A673 (cell line): ENCODE data around the gene ANKRD40. TPM values are rescaled to one million over a fixed set of nuclear protein-coding genes. Genes with fewer than 3 reads are reported as not detected.

Experiments used
- BruUV-seq: library from RNA; stranded (reverse); fragments of 400-500 nt; replicated peaks from 2 replicates; lab custom pipeline; 2021; lab: Mats Ljungman, UMichigan
- CTCF ChIA-PET: fragments of 300-600 bp; sonication (Branson Sonifier 250); formaldehyde crosslinking; loops from one replicate; lab custom pipeline; 2022; ENCODE audit warnings: antibody characterized with exemption; lab: Charles Lee
- POLR2A ChIA-PET: fragments of 300-600 bp; sonication (Branson Sonifier 250); formaldehyde crosslinking; loops from one replicate; lab custom pipeline; 2022; ENCODE audit warnings: antibody characterized with exemption; ENCODE audit not compliant: low non-redundant PET; lab: Charles Lee
- DNase-seq: peaks from one replicate; pipeline ENCODE4 v3.0.0-alpha.2; 2015; ENCODE audit warnings: low spot score
- H3K27ac ChIP-seq: fragments of 200-600 bp; sonication (generic); 2 replicates; pipeline ENCODE4 v1.5.1; 2016; ENCODE audit warnings: mixed run types, low read depth, mild to moderate bottlenecking, mixed read lengths, antibody characterized with exemption, low read length; ENCODE audit not compliant: poor library complexity, severe bottlenecking
- H3K27me3 ChIP-seq: fragments of 200-600 bp; sonication (generic); replicated peaks from 2 replicates; pipeline ENCODE4 v1.6.1; 2017; ENCODE audit warnings: mixed run types, low read depth, mild to moderate bottlenecking, mixed read lengths, antibody characterized with exemption, low read length; ENCODE audit not compliant: insufficient read depth, poor library complexity
- H3K36me3 ChIP-seq: fragments of 200-600 bp; sonication (generic); 2 replicates; pipeline ENCODE4 v1.6.1; 2016; ENCODE audit warnings: mixed run types, mild to moderate bottlenecking, mixed read lengths, antibody characterized with exemption, low read length; ENCODE audit not compliant: insufficient read depth, poor library complexity, severe bottlenecking
- H3K4me1 ChIP-seq: fragments of 200-600 bp; sonication (generic); 2 replicates; pipeline ENCODE4 v1.6.1; 2017; ENCODE audit warnings: mixed run types, mild to moderate bottlenecking, mixed read lengths, antibody characterized with exemption, low read length; ENCODE audit not compliant: insufficient read depth, poor library complexity, severe bottlenecking
- H3K4me3 ChIP-seq: fragments of 200-600 bp; sonication (generic); 2 replicates; pipeline ENCODE4 v1.5.1; 2016; ENCODE audit warnings: low read depth, mixed run types, mild to moderate bottlenecking, mixed read lengths, low read length; ENCODE audit not compliant: poor library complexity, severe bottlenecking
- H3K9me3 ChIP-seq: fragments of 200-600 bp; sonication (generic); 2 replicates; pipeline ENCODE4 v1.6.1; 2016; ENCODE audit warnings: mixed run types, low read depth, mild to moderate bottlenecking, mixed read lengths, antibody characterized with exemption, low read length; ENCODE audit not compliant: poor library complexity, severe bottlenecking
- EZH2 ChIP-seq: fragments of 200-600 bp; sonication (generic); IDR thresholded peaks from 2 replicates; pipeline ENCODE4 v1.6.1; 2017; ENCODE audit warnings: borderline replicate concordance, low read depth, mild to moderate bottlenecking, mixed read lengths, antibody characterized with exemption, low read length; ENCODE audit not compliant: poor library complexity, severe bottlenecking
- intact Hi-C: fragments of 100-400 bp; cut with micrococcal nuclease; formaldehyde crosslinking; loops from one replicate; pipeline ENCODE4 v1.10.0; 2022; ENCODE audit not compliant: unreplicated experiment
- total RNA-seq: library from RNA; stranded (reverse); gene quantifications from 2 replicates; pipeline ENCODE4 v1.2.3, GENCODE V29; 2021
- TF ChIP-seq, protein P1 (sequence below): fragments of 300-800, 200-600 bp; sonication (generic); conservative IDR thresholded peaks from 2 replicates; pipeline ENCODE4 v1.5.1; 2017; ENCODE audit warnings: low read depth, mild to moderate bottlenecking, antibody characterized with exemption, low read length, moderate library complexity, mixed read lengths

ANKRD40 gene
- total RNA-seq, 1 experiment from 2014 or later = 54.2 TPM

DNA sequence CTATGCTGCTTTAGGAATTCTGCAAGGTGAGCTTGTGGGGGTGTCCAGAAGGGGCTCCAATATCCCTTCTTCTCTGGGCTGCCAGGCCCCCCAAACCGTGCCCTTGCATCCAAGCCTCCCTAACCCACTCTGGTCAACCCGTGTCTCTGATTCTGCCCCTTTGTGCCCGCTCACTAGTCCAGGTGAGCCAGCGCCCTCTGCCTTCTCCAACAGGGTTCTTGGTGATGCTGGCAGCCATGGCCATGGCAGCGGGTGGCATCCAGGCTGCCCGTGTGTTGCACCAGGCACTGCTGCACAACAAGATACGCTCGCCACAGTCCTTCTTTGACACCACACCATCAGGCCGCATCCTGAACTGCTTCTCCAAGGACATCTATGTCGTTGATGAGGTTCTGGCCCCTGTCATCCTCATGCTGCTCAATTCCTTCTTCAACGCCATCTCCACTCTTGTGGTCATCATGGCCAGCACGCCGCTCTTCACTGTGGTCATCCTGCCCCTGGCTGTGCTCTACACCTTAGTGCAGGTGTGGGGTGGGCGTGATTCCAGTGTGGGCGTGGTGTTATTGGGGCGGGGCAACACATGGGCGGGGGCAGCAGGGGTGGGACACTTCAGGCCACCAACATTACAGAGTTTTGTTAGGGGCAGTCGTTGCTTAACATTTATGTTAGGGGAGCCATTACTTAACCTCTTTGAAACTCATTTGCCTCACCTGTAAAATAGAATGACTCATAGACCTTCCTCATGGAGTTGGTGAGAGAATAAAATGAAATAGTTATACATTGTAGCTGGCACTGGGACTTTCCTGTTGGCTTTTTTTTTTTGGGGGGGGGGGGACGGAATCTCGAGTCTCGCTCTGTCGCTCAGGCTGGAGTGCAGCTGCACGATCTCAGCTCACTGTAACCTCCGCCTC is 31.4 kb downstream of the ANKRD40 start:
- Histone ChIP-seq H3K4me3 (no peak overlapping the region), H3K27me3 (no peaks in the 10 kb centered on the region), H3K27ac (no peak overlapping the region), H3K9me3 (no peaks in the 10 kb centered on the region), H3K36me3 (no peaks in the 10 kb centered on the region), H3K4me1 (peaks cover 5% of the 10 kb centered on the region)
- DNase-seq = no peak
- no TSS peak for BruUV-seq
- intact Hi-C loops = no loop called here
- ChIA-PET CTCF (no interaction called here), POLR2A (no interaction called here)
- TF ChIP-seq, protein P1, sequence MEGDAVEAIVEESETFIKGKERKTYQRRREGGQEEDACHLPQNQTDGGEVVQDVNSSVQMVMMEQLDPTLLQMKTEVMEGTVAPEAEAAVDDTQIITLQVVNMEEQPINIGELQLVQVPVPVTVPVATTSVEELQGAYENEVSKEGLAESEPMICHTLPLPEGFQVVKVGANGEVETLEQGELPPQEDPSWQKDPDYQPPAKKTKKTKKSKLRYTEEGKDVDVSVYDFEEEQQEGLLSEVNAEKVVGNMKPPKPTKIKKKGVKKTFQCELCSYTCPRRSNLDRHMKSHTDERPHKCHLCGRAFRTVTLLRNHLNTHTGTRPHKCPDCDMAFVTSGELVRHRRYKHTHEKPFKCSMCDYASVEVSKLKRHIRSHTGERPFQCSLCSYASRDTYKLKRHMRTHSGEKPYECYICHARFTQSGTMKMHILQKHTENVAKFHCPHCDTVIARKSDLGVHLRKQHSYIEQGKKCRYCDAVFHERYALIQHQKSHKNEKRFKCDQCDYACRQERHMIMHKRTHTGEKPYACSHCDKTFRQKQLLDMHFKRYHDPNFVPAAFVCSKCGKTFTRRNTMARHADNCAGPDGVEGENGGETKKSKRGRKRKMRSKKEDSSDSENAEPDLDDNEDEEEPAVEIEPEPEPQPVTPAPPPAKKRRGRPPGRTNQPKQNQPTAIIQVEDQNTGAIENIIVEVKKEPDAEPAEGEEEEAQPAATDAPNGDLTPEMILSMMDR = no peak
- TF ChIP-seq EZH2 = no peak

DNA sequence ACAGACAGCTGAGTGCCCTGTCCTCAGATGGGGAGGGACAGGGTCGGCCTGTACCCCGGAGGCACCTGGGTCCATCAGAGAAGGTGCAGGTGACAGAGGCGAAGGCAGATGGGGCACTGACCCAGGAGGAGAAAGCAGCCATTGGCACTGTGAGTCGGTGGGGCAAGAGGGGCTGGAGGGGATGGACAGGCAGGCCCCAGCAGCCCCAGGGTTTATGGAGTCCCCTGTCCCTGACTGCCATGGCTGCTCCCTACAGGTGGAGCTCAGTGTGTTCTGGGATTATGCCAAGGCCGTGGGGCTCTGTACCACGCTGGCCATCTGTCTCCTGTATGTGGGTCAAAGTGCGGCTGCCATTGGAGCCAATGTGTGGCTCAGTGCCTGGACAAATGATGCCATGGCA is 32.1 kb downstream of the ANKRD40 start:
- intact Hi-C loops = no loop called here
- ChIA-PET POLR2A (no interaction called here), CTCF (no interaction called here)
- Histone ChIP-seq H3K4me1 (no peaks in the 10 kb centered on the region), H3K4me3 (no peak overlapping the region), H3K27ac (no peak overlapping the region), H3K9me3 (no peaks in the 10 kb centered on the region), H3K36me3 (no peaks in the 10 kb centered on the region), H3K27me3 (no peaks in the 10 kb centered on the region)
- no peak for DNase-seq
- no TSS peak for BruUV-seq
- TF ChIP-seq, protein P1 = no peak
- TF ChIP-seq EZH2 = no peak

DNA sequence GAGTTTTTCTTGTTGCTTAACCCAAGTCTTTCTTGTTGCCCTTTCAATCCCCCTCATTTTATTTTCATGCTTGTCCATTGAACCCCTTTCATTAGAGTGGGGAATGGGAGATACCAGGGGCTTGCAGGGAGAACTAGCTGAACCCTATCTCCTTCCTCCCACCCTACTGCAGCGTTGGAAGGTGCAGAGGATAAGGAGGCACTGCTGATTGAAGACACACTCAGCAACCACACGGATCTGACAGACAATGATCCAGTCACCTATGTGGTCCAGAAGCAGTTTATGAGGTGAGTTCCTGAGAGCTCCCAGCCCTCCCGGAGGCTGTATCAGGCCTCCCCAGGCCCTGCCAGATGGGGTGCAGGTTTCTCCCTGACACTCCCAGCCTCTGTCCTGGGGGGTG is 32.5 kb downstream of the ANKRD40 start:
- CTCF ChIA-PET = no interaction called here
- intact Hi-C loops = no loop called here
- Histone ChIP-seq H3K9me3 (no peaks in the 10 kb centered on the region), H3K27me3 (no peaks in the 10 kb centered on the region), H3K27ac (no peak overlapping the region), H3K36me3 (no peaks in the 10 kb centered on the region), H3K4me1 (no peaks in the 10 kb centered on the region), H3K4me3 (no peak overlapping the region)
- POLR2A ChIA-PET = no interaction called here
- BruUV-seq = no TSS peak
- TF ChIP-seq, protein P1 = no peak
- TF ChIP-seq EZH2 = no peak
- DNase-seq = no peak
